Neural cell (in vitro differentiated cells): ENCODE data around the gene TRUB2.

ENCODE experiments used
- EP300 ChIP-seq: fragments of 450-650 bp; conservative IDR thresholded peaks from 2 replicates; pipeline ENCODE4 v1.6.1; 2014; ENCODE audit warnings: antibody characterized with exemption, mild to moderate bottlenecking, moderate library complexity; ENCODE audit not compliant: poor library complexity, severe bottlenecking
- EZH2 ChIP-seq: fragments of 200-600, 300-800 bp; shearing (Covaris generic), sonication (generic); IDR thresholded peaks from 2 replicates; pipeline ENCODE4 v1.6.1; 2014; ENCODE audit warnings: antibody characterized with exemption, low read length, borderline replicate concordance, mild to moderate bottlenecking; ENCODE audit not compliant: insufficient read depth, poor library complexity, severe bottlenecking
- POLR2AphosphoS5 ChIP-seq: IDR thresholded peaks from 2 replicates; pipeline ENCODE4 v1.6.1; 2012
- RAD21 ChIP-seq: fragments of 450-650 bp; conservative IDR thresholded peaks from 2 replicates; pipeline ENCODE4 v1.6.1; 2014; ENCODE audit warnings: antibody characterized with exemption, mild to moderate bottlenecking, moderate library complexity
- SMC3 ChIP-seq: fragments of 450-650 bp; conservative IDR thresholded peaks from 2 replicates; pipeline ENCODE4 v1.6.1; 2014; ENCODE audit warnings: antibody characterized with exemption, mild to moderate bottlenecking, moderate library complexity; ENCODE audit not compliant: poor library complexity
- TAF1 ChIP-seq: IDR thresholded peaks from 2 replicates; pipeline ENCODE4 v1.6.1; 2012; ENCODE audit warnings: low read depth
- TF ChIP-seq, protein P1 (sequence below): fragments of 450-650 bp; IDR thresholded peaks from 2 replicates; pipeline ENCODE4 v1.5.1; 2014; ENCODE audit warnings: antibody characterized with exemption, mild to moderate bottlenecking, moderate library complexity; ENCODE audit not compliant: poor library complexity, severe bottlenecking
- TF ChIP-seq, protein P2 (sequence below): IDR thresholded peaks from 2 replicates; pipeline ENCODE4 v1.6.1; 2012; ENCODE audit warnings: borderline replicate concordance

DNA sequence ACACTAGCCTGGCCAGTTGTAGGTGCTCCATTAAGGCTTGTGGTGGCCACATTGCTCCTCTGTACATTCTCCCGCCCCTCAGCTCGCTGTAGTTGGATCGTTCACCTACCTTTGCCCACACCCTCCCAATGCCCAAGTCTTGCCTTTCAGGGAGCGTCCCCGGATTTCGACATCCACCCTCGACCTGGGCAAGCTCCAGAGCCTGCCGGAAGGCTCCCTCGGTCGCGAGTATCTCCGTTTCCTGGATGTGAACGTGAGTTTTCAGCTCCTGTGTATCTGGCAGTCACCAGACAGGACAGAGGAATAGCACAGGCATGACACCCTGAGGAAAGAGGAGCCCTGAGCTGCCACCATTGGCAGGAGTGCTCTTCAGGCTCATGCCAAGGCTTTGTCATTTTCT is 3.4 kb upstream of the TRUB2 start:
- TF ChIP-seq EP300 (no peak), POLR2AphosphoS5 (no peak), TAF1 (no peak), RAD21 (no peak), EZH2 (no peak), SMC3 (no peak)
- TF ChIP-seq, protein P1, sequence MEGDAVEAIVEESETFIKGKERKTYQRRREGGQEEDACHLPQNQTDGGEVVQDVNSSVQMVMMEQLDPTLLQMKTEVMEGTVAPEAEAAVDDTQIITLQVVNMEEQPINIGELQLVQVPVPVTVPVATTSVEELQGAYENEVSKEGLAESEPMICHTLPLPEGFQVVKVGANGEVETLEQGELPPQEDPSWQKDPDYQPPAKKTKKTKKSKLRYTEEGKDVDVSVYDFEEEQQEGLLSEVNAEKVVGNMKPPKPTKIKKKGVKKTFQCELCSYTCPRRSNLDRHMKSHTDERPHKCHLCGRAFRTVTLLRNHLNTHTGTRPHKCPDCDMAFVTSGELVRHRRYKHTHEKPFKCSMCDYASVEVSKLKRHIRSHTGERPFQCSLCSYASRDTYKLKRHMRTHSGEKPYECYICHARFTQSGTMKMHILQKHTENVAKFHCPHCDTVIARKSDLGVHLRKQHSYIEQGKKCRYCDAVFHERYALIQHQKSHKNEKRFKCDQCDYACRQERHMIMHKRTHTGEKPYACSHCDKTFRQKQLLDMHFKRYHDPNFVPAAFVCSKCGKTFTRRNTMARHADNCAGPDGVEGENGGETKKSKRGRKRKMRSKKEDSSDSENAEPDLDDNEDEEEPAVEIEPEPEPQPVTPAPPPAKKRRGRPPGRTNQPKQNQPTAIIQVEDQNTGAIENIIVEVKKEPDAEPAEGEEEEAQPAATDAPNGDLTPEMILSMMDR, result no peak
- TF ChIP-seq, protein P2, sequence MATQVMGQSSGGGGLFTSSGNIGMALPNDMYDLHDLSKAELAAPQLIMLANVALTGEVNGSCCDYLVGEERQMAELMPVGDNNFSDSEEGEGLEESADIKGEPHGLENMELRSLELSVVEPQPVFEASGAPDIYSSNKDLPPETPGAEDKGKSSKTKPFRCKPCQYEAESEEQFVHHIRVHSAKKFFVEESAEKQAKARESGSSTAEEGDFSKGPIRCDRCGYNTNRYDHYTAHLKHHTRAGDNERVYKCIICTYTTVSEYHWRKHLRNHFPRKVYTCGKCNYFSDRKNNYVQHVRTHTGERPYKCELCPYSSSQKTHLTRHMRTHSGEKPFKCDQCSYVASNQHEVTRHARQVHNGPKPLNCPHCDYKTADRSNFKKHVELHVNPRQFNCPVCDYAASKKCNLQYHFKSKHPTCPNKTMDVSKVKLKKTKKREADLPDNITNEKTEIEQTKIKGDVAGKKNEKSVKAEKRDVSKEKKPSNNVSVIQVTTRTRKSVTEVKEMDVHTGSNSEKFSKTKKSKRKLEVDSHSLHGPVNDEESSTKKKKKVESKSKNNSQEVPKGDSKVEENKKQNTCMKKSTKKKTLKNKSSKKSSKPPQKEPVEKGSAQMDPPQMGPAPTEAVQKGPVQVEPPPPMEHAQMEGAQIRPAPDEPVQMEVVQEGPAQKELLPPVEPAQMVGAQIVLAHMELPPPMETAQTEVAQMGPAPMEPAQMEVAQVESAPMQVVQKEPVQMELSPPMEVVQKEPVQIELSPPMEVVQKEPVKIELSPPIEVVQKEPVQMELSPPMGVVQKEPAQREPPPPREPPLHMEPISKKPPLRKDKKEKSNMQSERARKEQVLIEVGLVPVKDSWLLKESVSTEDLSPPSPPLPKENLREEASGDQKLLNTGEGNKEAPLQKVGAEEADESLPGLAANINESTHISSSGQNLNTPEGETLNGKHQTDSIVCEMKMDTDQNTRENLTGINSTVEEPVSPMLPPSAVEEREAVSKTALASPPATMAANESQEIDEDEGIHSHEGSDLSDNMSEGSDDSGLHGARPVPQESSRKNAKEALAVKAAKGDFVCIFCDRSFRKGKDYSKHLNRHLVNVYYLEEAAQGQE, result no peak
